Stimulated activated CD8-positive, alpha-beta memory T cell treated with anti-CD3 and anti-CD28 coated beads, Interleukin-7, amount 100 ng/mL, for 24 hours (primary cell): Measurements from ENCODE around the gene PI4K2B.
"Not testable (repeated sequence)": the region's sequence is repeated elsewhere in the genome, so short reads cannot be mapped to it uniquely, and the experiment has no call there.

Experiments
- DNase-seq: peaks from one replicate; pipeline ENCODE4 v3.0.0-alpha.2; 2020; ENCODE audit warnings: low read depth

The PI4K2B gene

DNA sequence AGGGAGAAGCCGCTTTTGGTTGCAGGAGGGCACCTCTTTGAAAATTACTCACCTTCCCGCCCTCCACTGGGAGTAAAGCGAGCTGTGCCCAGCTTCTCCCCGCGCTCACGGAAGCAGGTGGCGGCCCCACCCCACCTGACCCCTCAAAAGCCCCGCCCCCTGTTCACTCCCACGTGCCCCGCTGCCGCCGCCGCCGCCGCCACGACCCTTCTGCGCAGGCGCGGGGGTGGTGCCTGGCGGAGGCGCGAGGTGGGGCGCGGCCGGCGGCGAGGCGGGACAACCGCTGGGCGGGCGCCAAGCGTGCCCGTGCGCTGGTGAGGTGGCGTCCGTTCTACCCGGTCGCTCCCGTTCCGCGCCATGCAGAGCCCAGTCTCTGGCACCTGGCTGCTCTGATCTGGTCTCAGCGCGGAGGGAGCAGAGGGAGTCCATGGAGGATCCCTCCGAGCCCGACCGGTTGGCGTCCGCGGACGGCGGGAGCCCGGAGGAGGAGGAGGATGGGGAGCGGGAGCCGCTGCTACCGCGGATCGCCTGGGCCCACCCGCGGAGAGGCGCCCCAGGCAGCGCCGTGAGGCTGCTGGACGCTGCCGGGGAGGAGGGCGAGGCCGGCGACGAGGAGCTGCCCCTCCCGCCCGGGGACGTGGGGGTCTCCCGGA, at the start of gene PI4K2B:
TSS of gene PI4K2B (plus strand) at position 297 of the 653 bp plus-strand sequence. CDS start at position 428, 131 bp downstream.
- DNase-seq, result peak; percentile 85

DNA sequence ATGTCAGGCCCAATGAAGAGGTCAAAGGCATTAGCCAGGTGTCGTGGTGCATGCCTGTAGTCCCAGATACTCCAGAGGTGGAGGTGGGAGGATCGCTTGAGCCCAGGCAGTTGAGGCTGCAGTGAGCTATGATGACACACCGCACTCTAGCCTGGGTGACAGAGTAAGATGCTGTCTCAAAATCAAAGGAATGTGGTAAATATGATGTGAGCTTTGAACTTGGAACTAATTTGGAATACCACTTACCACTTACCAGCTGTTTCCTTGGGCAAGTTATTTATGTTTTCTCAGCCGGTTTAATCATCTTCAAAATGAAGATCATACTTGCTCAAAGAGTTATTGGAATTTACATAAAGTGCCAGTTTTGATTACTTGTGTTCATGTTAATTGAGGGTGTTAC, 49.8 kb upstream of the PI4K2B start:
- no peak for DNase-seq

DNA sequence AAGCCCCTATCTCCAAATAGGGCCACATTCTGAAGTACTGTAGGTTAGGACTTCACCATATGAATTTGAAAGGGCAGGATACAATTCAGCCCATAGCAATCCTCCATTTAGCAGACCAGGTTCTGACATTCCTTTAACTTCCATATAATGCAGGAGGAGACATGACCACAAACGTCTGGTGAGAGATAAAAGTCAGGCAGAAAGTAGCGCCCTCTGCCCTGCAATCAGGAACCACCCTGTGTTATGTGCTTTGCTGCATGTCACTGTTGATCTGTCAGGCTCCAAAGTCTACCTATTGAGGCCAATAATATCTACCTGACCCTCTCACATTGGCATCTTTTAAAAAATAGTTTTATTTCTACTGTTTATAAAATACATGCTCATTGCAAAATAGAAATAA, 43.4 kb upstream of the PI4K2B start:
- no peak for DNase-seq

DNA sequence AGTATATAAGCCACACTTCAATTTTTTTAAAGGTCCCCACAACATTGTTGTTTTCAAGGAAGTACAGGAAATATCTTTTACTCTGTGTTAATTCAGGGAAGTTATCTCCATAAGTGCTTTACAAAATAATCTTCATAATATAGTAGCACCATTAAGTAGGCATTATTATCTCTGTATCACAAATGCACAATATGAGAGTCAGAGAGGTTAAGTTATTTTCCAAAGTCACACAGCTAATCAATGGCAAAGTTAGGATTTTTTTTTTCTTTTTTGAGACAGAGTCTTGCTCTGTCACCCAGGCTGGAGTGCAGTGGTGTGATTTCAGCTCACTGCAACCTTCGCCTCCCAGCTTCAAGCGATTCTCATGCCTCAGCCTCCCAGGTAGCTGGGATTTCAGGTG, 35.1 kb upstream of the PI4K2B start:
- DNase-seq, result no peak

DNA sequence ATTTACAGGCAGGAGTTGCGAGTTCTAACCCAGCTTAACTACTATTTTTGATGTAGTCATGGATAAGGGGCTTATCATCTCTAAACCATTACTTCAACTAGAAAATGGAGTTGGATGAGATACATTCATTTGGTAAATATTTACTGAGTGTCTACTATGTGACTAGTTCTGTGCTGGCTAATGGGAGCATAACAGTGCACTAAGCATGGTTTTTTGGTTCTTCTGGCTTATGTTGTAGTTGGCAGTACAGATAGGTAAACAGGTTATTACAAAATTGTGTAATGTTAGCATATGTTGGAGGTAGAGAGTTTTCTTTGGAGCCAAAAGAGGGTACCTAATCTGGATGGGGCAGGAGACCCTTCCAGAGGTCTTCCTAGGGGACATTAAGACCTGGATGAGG, 25.8 kb upstream of the PI4K2B start:
- DNase-seq, result no peak

DNA sequence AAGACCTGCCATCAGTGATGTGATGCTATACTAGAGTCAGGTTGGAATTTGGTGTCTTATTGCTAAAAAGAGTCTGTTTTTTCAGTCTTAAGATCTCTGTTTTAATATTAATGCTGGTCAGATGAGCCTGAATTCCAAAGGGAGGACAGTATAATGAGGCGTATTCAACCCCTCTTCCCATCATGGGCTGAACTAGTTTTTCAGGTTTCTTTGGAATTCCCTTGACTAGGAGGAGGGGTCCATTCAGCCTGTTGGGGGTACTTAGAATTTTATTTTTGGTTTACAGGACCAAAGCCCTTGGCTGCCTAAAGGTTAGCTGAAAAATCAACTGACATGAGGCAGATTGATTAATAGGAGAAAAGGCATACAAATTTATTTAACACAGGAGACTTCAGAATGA, 24.1 kb upstream of the PI4K2B start:
- no peak for DNase-seq

DNA sequence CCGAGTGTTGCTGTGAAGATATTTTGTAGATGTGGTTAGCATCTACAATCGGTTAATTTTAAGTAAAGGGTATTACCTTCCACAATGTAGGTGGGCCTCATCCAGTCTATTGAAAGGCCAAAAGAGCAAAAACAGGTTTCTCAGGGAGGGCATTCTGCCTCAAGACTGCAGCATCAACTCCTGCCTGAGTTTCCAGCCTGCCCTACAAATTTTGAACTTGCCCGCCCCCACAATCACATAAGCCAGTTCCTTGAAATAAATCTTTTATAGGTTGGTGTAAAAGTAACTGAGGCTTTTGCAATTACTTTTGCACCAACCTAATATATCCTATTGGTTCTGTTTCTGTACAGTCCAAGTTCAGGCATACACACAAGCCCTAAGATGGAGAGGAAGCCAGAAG, 22.1 kb upstream of the PI4K2B start:
- DNase-seq, result no peak

DNA sequence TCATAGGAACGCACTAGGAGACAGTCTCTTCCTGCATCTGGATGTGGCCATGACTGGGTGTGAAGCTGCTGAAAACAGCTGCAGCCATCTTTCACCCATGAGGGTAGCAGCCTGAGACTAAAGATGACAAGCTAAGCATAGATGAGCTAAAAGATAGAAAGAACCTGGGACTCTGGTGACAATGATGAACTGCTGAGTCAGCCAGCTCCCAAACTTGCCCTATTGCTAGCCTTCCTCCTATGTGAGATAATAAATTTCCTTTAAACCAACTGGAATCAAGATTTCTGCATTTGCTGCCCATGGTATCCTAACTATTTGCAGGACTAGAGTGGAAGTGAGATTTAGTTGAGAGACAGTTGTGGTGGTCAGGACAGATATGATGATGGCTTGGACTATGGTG, 21.0 kb upstream of the PI4K2B start:
- DNase-seq, result no peak

DNA sequence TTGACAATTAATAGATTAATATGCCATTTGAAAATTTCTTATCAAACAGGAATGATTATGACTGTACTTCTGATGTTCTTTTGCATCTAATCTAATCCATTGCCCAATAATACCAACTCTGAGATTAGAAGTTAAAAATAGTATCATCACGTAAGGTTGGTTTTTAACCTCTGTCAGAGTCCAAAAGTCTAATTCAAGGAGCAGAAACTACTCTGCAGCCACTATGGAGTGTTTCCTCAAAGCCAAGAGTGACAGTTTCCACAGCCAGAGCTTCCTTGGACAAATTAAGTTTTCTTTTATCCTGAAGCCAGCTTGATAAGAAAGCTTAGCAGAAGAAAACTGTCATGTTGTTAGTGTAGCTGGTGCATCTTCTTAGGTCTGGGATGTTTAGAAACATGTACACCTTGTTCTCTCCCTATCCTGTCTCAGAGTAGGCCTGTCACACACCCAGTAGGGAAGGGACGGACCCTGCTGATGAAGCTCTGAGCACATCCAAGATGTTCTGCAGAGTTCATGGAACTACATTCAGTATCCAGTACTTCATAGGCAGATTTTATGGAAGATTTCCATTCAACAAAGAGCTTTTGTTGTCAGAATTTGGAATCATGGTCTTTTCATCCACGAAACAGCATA, 20.4 kb upstream of the PI4K2B start:
- no peak for DNase-seq

DNA sequence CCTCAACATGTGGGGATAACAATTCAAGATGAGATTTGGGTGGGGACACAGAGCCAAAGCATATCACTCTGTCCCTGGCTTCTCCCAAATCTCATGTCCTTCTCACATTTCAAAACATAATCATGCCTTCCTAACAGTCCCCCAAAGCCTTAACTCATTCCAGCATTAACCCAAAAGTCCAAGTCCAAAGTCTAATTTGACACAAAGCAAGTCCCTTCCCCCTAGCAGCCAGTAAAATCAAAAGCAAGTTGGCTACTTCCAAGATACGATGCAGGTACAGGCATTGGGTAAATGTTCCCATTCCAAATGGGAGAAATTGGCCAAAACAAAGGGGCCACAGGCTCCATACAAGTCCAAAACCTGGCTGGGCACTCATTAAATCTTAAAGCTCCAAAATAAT, 19.1 kb upstream of the PI4K2B start:
- DNase-seq, result not testable (repeated sequence)

DNA sequence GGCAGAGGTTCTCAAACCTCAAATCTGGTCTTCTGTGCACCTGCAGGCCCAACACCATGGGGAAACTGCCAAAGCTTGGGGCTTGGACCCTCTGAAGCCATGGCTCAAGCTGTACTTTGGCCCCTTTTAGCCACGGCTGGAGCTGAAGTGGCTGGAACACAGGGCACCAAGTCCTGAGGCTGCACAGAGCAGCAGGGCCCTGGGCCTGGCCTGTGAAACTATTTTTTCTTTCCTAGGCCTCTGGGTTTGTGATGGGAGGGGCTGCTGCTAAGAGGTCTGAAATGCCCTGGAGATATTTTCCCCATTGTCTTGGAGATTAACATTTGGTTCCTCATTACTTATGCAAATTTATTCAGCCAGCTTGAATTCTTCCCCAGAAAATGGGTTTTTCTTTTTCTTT, 18.3 kb upstream of the PI4K2B start:
- DNase-seq, result no peak

DNA sequence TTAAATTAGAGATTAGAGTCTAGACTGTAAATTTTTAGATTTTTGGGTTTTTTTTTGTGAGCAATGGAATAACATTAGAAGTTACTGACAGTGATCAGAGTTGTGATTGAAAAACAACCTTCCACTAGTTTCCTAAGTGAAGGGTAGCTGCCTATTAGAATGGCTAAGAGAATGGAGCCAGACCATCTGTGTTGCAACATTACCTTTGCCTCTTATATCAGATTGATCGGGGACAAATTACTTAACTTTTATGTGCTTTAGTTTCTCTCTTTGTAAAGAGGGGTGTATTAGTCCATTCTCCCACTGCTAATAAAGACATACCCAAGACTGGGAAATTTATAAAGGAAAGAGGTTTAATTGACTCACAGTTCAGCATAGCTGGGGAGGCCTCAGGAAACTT, 12.5 kb upstream of the PI4K2B start:
- DNase-seq, result no peak

DNA sequence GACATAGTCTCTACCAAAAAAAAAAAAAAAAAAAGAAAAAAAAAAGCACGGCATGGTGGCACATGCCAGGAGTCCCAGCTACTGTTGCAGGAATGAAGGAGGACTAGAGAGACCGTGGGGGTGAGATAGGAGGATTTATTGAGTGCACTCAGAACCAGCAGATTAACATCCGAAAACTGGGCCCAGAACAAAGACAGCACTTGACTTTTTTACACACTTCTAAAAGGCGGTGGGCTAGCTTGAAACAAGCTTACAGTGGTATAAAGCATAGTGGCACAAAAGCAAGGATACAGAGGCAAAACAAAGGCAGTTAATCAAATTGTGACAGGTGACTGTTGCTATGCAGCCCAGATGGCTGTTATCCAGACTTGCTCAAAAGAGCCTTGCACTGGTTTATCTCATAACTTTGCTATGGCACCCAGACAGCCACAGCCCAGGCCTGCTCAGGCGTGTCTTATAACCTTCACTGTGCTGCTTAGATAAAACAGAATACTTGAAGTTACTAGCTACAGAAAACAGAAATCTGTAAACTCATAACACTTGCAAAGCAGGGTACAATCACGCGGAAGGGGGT, 9.9 kb upstream of the PI4K2B start:
- no peak for DNase-seq

DNA sequence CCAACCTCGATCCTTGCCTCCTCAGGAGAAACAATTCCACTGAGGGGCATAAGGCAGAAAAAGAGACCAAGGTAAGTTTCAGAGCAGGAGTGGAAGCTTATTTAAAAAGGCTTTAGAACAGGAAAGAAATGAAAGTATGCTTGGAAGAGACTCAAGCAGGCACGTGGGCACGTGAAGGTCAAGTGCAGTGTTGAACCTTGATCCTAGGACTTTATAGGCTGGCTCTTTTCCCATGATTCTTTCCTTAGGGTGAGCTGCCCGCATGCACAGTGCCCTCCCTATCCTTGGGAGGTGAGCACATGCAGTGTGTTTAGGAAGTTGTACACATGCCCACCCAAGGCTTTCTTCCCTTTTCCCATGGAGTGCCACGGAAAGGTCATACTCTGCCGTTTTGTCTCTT, 4.0 kb upstream of the PI4K2B start:
- no peak for DNase-seq

DNA sequence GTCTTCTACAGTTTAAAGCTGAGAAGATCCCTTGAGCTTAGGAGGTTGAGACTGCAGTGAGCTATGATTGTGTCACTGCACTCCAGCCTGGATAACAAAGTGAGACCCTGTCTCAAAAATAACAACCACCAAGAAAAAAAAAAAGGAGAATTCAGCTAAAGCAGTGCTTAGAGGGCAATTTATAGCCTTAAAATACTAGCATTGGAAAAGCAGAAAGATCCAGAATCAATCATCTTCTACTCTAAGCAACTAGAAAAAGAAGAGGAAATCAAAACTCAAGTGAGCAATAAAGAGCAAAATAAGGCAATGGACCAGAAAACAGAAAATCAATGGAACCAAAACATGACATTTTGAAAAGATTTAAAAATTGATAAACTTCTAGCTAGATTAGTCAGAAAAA, 639 bp upstream of the PI4K2B start:
- no peak for DNase-seq

DNA sequence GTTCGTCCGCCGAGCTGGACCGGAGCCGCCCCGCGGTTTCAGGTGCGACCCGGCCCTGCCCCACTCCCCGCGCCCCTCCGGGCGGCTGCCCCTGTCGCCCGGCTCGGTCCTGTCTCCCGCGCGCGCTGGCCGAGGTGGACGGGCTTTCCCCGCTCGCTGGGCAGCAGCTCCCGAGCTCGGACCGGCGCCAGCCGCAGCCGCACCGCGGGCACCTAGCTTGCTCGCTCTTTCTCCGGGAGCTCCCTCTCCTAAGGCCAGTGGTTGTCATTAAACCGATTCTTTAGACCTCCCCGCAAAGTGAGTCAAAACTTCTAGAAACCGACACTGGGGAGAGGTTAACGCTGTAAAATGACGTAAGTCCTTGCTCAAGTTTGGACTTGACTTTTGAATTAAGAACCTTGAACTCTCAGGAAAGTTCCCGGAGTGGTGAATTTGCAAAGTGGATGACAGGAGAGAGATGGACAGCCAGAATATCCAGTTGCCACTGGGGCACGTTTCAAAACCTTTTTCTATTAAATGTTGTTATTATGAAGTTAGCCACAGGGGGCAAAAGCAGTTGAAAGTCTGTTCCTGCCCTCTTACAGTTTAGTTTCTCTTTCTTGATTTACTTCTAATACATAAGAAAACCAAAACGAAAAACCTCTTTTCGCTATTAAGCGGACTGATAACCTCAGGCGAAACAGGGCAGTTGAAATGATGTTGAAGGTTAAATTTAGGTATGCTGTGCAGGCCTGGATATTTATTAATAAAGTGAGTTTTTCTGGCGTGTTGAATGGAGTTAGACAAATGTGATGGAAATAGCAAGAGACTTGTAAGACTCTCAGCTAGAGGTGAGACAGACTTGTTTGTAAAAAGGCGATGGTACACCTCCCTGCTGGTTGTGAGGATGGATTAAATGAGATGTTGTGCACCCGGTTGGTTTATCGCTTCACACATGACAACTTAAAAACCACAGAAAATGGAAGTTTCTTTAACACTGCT, 847 bp downstream of the PI4K2B start:
- peak; percentile 4 for DNase-seq

DNA sequence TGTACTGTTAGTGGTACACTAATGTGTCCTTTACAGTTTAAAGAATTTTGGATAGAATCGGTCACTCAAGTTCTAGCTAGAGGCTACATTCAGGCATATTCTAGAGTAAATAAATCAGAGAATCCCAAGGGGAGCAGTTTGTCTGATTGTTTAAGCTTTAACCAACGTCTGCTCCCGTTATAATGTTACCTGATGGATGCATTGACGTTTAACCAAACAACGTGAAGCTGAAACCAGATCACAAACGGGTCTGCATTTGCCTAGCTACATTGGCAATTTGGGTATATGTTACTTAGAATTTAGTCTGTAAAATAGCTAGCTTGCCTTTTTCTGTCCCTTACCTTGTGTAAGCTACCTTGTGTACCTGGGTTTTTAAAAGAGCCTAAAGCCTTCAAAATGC, 1.6 kb downstream of the PI4K2B start:
- DNase-seq, result no peak

DNA sequence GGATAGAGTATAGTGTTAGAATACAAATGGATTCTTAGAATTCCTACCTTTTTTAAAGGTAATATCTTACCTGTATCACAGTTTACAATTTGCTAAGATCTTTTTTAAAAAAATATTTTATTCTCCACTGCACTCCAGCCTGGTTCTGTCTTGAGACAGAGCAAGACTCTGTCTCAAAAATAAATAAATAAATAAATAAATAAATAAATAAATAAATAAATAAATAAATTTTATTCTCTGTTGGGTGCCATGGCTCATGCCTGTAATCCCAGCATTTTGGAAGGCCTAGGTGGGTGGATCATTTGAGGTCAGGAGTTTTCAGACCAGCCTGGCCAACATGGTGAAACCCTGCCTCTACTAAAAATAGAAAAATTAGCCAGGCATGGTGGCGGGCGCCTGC, 2.2 kb downstream of the PI4K2B start:
- DNase-seq, result not testable (repeated sequence)

DNA sequence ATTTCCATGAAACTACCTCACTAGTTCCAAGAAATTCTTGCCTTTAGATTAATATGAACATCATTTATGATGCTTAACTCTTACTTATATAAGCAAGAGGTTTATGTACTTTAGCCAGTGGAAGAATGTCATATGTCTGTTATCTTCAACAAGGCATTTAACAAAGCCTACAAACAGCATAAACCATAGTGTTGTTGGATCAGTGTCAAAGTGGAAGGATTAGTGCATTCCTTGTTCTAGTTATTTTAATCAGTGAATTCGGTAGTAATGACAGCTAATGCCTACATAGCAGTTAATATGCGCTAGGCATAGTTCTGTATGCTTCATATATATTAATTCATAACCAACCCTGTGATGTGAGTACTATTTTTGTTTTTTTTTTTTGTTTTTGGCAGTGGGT, 3.1 kb downstream of the PI4K2B start:
- no peak for DNase-seq

DNA sequence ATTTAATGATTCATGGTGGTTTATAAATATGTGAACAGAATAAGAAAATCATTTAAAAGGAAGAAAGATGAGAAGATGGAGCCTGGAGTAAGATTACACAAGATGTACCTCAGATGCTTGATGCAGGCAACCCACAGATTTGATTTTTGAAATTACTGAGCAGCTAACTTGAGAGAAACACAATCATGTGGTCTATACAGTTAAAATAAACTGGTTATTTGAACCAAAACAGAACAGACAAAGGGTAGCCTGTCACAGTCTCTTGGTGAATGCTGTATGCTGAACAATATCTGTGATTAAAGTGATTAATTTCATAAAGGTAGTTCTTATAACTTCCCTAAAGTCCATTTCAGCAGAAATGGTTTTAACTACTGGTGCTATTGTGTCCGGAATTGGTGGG, 4.2 kb downstream of the PI4K2B start:
- DNase-seq, result no peak

DNA sequence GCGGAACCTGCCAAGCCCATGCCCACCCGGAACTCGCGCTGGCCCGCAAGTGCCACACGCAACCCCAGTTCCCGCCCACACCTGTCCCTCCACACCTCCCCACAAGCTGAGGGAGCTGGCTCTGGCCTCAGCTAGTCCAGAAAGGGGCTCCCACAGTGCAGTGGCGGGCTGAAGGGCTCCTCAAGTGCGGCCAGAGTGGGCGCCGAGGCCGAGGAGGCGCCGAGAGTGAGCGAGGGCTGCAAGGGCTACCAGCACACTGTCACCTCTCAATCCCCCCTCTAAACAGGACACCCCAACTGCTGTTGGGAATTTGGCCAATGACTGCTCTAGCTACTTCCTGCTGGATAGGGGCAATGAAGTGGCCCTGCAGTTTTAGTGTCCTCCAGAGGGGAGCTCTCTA, 5.7 kb downstream of the PI4K2B start:
- not testable (repeated sequence) for DNase-seq

DNA sequence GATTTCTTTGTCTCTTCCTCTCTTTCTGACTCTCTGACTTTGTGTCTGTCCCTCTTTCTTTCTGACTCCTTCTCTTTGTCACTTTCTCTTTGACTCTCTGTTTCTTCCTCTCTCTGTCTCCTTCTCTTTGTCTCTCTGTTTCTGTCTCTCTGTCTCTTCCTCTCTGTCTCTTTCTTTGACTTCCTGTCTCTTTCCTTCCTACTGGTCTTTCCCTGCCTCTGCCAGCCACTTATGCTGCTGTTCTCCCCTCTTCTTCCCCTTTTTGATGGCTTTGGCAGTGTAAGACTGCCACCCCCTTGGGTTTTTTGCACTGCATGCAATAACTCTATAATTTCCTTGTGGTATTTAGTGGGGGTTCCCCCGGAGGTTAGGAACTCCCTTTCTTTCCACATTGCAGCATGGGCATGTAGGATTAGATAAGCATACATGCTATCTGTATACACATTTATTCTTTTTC, 6.9 kb downstream of the PI4K2B start:
- not testable (repeated sequence) for DNase-seq
